OCI-LY1 (cell line): Measurements from ENCODE around the gene LRP5.

Experiments used
- H2AFZ ChIP-seq: fragments of 200-600 bp; sonication (generic), shearing (Covaris generic); 2 replicates; pipeline ENCODE4 v1.6.0; 2014; ENCODE audit warnings: antibody characterized with exemption, mild to moderate bottlenecking, low read length
- H3F3A ChIP-seq: fragments of 200-600 bp; sonication (generic), shearing (Covaris generic); 2 replicates; pipeline ENCODE4 v1.6.0; 2014; ENCODE audit warnings: mild to moderate bottlenecking, antibody characterized with exemption, low read length, moderate library complexity; ENCODE audit not compliant: insufficient read depth
- H3K27ac ChIP-seq: fragments of 200-600 bp; sonication (generic); 2 replicates; pipeline ENCODE4 v1.5.1; 2014; ENCODE audit warnings: low read length, mixed run types, mild to moderate bottlenecking, low read depth; ENCODE audit not compliant: poor library complexity, severe bottlenecking
- H3K27me3 ChIP-seq: fragments of 200-600 bp; sonication (generic); 2 replicates; pipeline ENCODE4 v1.6.0; 2014; ENCODE audit warnings: antibody characterized with exemption, mild to moderate bottlenecking, low read length, moderate library complexity; ENCODE audit not compliant: insufficient read depth
- H3K36me3 ChIP-seq: fragments of 200-600 bp; sonication (generic); 2 replicates; pipeline ENCODE4 v1.6.1; 2014; ENCODE audit warnings: mild to moderate bottlenecking, antibody characterized with exemption, low read length, moderate library complexity, mixed read lengths; ENCODE audit not compliant: insufficient read depth
- H3K4me1 ChIP-seq: fragments of 200-600 bp; sonication (generic); 2 replicates; pipeline ENCODE4 v1.5.1; 2014; ENCODE audit warnings: mild to moderate bottlenecking, low read length, moderate library complexity; ENCODE audit not compliant: insufficient read depth, severe bottlenecking
- H3K4me2 ChIP-seq: fragments of 200-600 bp; sonication (generic), shearing (Covaris generic); 2 replicates; pipeline ENCODE4 v1.6.1; 2014; ENCODE audit warnings: low read length
- H3K4me3 ChIP-seq: fragments of 200-600 bp; sonication (generic); 2 replicates; pipeline ENCODE4 v1.5.1; 2014; ENCODE audit warnings: low read length, low read depth, mild to moderate bottlenecking, mixed read lengths; ENCODE audit not compliant: poor library complexity, severe bottlenecking
- H3K79me2 ChIP-seq: fragments of 200-600 bp; shearing (Covaris generic); 2 replicates; pipeline ENCODE4 v1.6.1; 2016; ENCODE audit warnings: mixed run types, low read length, mixed read lengths; ENCODE audit not compliant: insufficient read depth
- H3K9ac ChIP-seq: fragments of 200-600 bp; sonication (generic), shearing (Covaris generic); 2 replicates; pipeline ENCODE4 v1.6.1; 2014; ENCODE audit warnings: mild to moderate bottlenecking, low read length, mixed read lengths
- H3K9me2 ChIP-seq: fragments of 200-600 bp; sonication (generic), shearing (Covaris generic); 2 replicates; pipeline ENCODE4 v1.6.1; 2014; ENCODE audit warnings: low read depth, mild to moderate bottlenecking, low read length, mixed read lengths
- H3K9me3 ChIP-seq: fragments of 200-600 bp; shearing (Covaris generic); 2 replicates; pipeline ENCODE4 v1.6.1; 2014; ENCODE audit warnings: low read length, mixed read lengths
- H4K20me1 ChIP-seq: fragments of 200-600 bp; sonication (generic), shearing (Covaris generic); 2 replicates; pipeline ENCODE4 v1.6.0; 2016; ENCODE audit warnings: mild to moderate bottlenecking, low read length; ENCODE audit not compliant: insufficient read depth
- CTCF ChIP-seq: fragments of 200-600 bp; sonication (generic), shearing (Covaris generic); IDR thresholded peaks from 2 replicates; pipeline ENCODE4 v1.5.1; 2017; ENCODE audit warnings: mild to moderate bottlenecking, antibody characterized with exemption, low read length, moderate library complexity, mixed read lengths
- EZH2 ChIP-seq: fragments of 200-600 bp; sonication (generic), shearing (Covaris generic); IDR thresholded peaks from 2 replicates; pipeline ENCODE4 v1.8.0; 2017; ENCODE audit warnings: borderline replicate concordance, mixed run types, mild to moderate bottlenecking, antibody characterized with exemption, low read length, moderate library complexity, mixed read lengths

Gene LRP5

GRCh38 chr11:68370211-68371111, 58.1 kb downstream of the LRP5 start:
- H3K9me3 ChIP-seq: no peaks in the 10 kb centered on the region
- H3K4me2 ChIP-seq: no peak overlapping the region; the same call in 1 of the 2 replicates
- H3K4me1 ChIP-seq: peaks cover 16% of the 10 kb centered on the region
- H3K4me3 ChIP-seq: no peak overlapping the region
- no peaks in the 10 kb centered on the region for H3F3A ChIP-seq
- H3K27me3 ChIP-seq: peaks cover 12% of the 10 kb centered on the region; the same call in 1 of the 2 replicates
- H4K20me1 ChIP-seq: no peaks in the 10 kb centered on the region
- no peak overlapping the region for H2AFZ ChIP-seq
- H3K9ac ChIP-seq: no peak overlapping the region
- TF ChIP-seq CTCF (no peak), EZH2 (no peak)
- no peak overlapping the region for H3K27ac ChIP-seq
- no peaks in the 10 kb centered on the region for H3K79me2 ChIP-seq
- H3K9me2 ChIP-seq: no peaks in the 10 kb centered on the region
- H3K36me3 ChIP-seq: no peaks in the 10 kb centered on the region

- H3K4me2 ChIP-seq: peak overlapping the region; percentile 16; the same call in 1 of the 2 replicates
- no peak overlapping the region for H3K27ac ChIP-seq
- no peaks in the 10 kb centered on the region for H3K9me2 ChIP-seq
Observed at GRCh38 chr11:68371171-68372041, 59.0 kb downstream of the LRP5 start.

More at GRCh38 chr11:68371171-68372041, 59.0 kb downstream of the LRP5 start:
- no peaks in the 10 kb centered on the region for H3F3A ChIP-seq
- no peak overlapping the region for H2AFZ ChIP-seq
- no peaks in the 10 kb centered on the region for H3K9me3 ChIP-seq
- H3K4me3 ChIP-seq: no peak overlapping the region
- no peaks in the 10 kb centered on the region for H3K36me3 ChIP-seq
- peaks cover 14% of the 10 kb centered on the region; the same call in 1 of the 2 replicates for H3K27me3 ChIP-seq
- H4K20me1 ChIP-seq: no peaks in the 10 kb centered on the region
- H3K9ac ChIP-seq: no peak overlapping the region
- TF ChIP-seq EZH2: no peak
- TF ChIP-seq CTCF: no peak
- H3K79me2 ChIP-seq: no peaks in the 10 kb centered on the region
- H3K4me1 ChIP-seq: peaks cover 16% of the 10 kb centered on the region
